ENCODE results near the gene COX6A2.

GRCh38 chr16:31423241-31423640 lies 4.9 kb downstream of the COX6A2 start:
- TF ChIP-seq, protein P1, sequence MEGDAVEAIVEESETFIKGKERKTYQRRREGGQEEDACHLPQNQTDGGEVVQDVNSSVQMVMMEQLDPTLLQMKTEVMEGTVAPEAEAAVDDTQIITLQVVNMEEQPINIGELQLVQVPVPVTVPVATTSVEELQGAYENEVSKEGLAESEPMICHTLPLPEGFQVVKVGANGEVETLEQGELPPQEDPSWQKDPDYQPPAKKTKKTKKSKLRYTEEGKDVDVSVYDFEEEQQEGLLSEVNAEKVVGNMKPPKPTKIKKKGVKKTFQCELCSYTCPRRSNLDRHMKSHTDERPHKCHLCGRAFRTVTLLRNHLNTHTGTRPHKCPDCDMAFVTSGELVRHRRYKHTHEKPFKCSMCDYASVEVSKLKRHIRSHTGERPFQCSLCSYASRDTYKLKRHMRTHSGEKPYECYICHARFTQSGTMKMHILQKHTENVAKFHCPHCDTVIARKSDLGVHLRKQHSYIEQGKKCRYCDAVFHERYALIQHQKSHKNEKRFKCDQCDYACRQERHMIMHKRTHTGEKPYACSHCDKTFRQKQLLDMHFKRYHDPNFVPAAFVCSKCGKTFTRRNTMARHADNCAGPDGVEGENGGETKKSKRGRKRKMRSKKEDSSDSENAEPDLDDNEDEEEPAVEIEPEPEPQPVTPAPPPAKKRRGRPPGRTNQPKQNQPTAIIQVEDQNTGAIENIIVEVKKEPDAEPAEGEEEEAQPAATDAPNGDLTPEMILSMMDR (IDR thresholded peaks at IDR 0.05; ENCODE audit: insufficient read depth, low read length, poor library complexity, severe bottlenecking): no peak
- no peak for TF ChIP-seq EZH2phosphoT487 (conservative IDR thresholded peaks at IDR 0.05; ENCODE audit: low read length)
